ENCODE measurements around the gene OPTC. TPM values are rescaled to one million over a fixed set of nuclear protein-coding genes. Genes with fewer than 3 reads are reported as not detected.
"Not testable (repeated sequence)": the region's sequence is repeated elsewhere in the genome, so short reads cannot be mapped to it uniquely, and the experiment has no call there.

OPTC gene
- total RNA-seq, 1 experiment from 2014 or later, result not detected

DNA sequence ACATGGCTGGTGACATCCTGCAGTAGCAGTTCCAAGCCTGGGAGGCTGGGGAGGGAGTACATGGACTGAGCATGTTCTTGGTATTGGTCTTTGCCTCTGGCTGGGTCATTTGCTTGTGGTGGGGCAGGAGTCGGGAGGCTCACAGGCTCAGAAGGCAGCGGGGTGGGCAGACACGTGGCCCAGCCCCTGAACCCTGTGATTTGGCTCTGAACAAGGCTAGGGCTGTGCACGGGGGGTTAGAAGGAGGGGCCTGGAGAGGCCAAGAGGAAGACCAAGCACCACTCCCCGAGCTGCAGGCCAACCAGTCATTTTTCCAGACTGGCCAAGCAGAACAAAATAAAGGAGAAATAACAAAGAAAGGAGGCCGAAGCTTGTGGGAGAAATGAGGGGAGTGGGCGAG lies 28.0 kb upstream of the OPTC start (continued):
- TF ChIP-seq SP1 (IDR thresholded peaks at IDR 0.05; ENCODE audit: low read depth), result no peak

DNA sequence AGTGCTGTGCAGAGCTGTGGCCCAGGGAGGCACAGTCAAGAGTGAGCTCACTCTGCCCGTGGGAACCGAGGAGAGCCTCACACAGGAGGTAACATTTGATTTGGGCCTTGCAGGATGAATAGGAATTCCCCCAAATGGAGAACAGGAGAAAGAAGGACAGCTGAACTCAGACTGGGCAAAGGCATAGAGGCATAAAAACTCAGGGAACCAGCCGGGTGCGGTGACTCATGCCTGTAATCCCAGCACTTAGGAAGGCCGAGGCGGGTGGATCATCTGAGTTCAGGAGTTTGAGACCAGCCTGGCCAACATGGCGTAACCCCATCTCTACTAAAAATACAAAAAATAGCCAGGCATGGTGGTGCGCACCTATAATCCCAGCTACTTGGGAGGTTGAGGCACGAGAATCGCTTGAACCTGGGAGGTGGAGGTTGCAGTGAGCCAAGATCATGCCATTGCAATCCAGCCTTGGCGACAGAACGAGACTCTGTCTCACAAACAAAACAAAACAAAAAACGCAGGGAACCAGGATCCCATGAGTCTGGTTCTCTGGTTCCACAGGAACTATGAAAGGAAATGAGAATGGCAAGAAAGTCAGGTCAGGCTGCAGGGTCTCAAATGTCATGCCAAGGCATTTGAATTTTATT lies 26.9 kb upstream of the OPTC start:
- CTCF ChIA-PET, result interaction anchor here (0.9 to 1.1 kb wide), 2 partner anchors 14 to 21 kb away, joined by 3 to 5 read pairs; no protein-coding TSS in a partner anchor
- BruUV-seq (replicated peaks); H2AFZ ChIP-seq (ENCODE audit: low read depth, low read length, poor library complexity, severe bottlenecking); H3K4me3 ChIP-seq (replicated peaks in 1 of 2; ENCODE audit: low read depth in 1 of 2, low read length in 2 of 2); ATAC-seq; POLR2A ChIA-PET; DNase-seq (ENCODE audit: low read depth, low spot score); H3K36me3 ChIP-seq (ENCODE audit: control insufficient read depth in 1 of 2, insufficient read depth in 2 of 2, low read length in 2 of 2); RAD21 ChIA-PET (ENCODE audit: low non-redundant PET in 1 of 2, low total read pairs in 2 of 2, uncharacterized antibody in 2 of 2, unreplicated experiment in 2 of 2); H3K4me2 ChIP-seq (ENCODE audit: low read length); H3K4me1 ChIP-seq (ENCODE audit: control insufficient read depth in 1 of 2, insufficient read depth in 2 of 2, low read length in 2 of 2); H3K9me3 ChIP-seq (ENCODE audit: control insufficient read depth in 1 of 2, insufficient read depth in 1 of 2, low read depth in 1 of 2, low read length in 2 of 2); intact Hi-C loops (cut with micrococcal nuclease); H3K9ac ChIP-seq (ENCODE audit: low read length); H3K27me3 ChIP-seq (ENCODE audit: insufficient read depth, low read length); H3K27ac ChIP-seq (ENCODE audit: low read depth, low read length); H4K20me1 ChIP-seq (ENCODE audit: insufficient read depth); H3K9me2 ChIP-seq (ENCODE audit: insufficient read depth); H3K79me2 ChIP-seq (ENCODE audit: insufficient read depth, low read length): not testable (repeated sequence)

DNA sequence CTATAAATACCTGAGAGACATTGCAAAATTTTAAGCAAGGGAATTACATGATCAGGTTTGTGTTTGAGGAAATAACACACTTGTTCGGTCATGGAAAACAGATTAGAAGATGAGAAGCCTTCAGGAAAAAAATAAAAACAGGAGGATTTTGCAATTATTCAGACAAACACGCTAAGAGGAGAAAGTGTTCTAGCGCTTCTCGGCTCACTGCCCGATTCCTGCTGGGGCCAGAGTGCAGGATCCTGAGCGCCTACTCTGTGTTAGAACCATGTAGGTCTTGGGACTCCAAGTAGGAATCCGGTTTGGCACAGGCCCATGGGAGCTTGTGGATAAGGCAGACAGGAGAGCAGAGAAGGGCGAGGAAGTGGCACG lies 26.4 kb upstream of the OPTC start:
- Histone ChIP-seq H3K27ac (ENCODE audit: low read depth, low read length) (no peak overlapping the region), H4K20me1 (ENCODE audit: insufficient read depth) (no peaks in the 10 kb centered on the region), H3K4me1 (ENCODE audit: control insufficient read depth in 1 of 2, insufficient read depth in 2 of 2, low read length in 2 of 2) (no peaks in the 10 kb centered on the region), H3K9ac (ENCODE audit: low read length) (no peak overlapping the region), H3K9me2 (ENCODE audit: insufficient read depth) (no peaks in the 10 kb centered on the region), H3K9me3 (ENCODE audit: control insufficient read depth in 1 of 2, insufficient read depth in 1 of 2, low read depth in 1 of 2, low read length in 2 of 2) (no peaks in the 10 kb centered on the region), H3K36me3 (ENCODE audit: control insufficient read depth in 1 of 2, insufficient read depth in 2 of 2, low read length in 2 of 2) (no peaks in the 10 kb centered on the region), H3K4me3 (replicated peaks in 1 of 2; ENCODE audit: low read depth in 1 of 2, low read length in 2 of 2) (no peak overlapping the region), H3K79me2 (ENCODE audit: insufficient read depth, low read length) (no peaks in the 10 kb centered on the region), H3K4me2 (ENCODE audit: low read length) (no peak overlapping the region), H2AFZ (ENCODE audit: low read depth, low read length, poor library complexity, severe bottlenecking) (no peak overlapping the region), H3K27me3 (ENCODE audit: insufficient read depth, low read length) (peaks cover 3% of the 10 kb centered on the region; the same call in 1 of the 2 replicates)
- ChIA-PET CTCF (no interaction called here), RAD21 (ENCODE audit: low non-redundant PET in 1 of 2, low total read pairs in 2 of 2, uncharacterized antibody in 2 of 2, unreplicated experiment in 2 of 2) (no interaction called here), POLR2A (no interaction called here)
- BruUV-seq (replicated peaks), result no TSS peak
- ATAC-seq (no peak), DNase-seq (ENCODE audit: low read depth, low spot score) (no peak)
- intact Hi-C loops (cut with micrococcal nuclease), result no loop called here
- no peak for TF ChIP-seq RAD21 (IDR thresholded peaks at IDR 0.05; ENCODE audit: low read depth)
- TF ChIP-seq ZFX (IDR thresholded peaks at IDR 0.05), result no peak
- TF ChIP-seq FOSL1 (IDR thresholded peaks at IDR 0.05; ENCODE audit: low read depth), result no peak
- TF ChIP-seq JUND (IDR thresholded peaks at IDR 0.05), result no peak
- TF ChIP-seq, protein P1, sequence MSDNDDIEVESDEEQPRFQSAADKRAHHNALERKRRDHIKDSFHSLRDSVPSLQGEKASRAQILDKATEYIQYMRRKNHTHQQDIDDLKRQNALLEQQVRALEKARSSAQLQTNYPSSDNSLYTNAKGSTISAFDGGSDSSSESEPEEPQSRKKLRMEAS (IDR thresholded peaks at IDR 0.05), result no peak
- TF ChIP-seq, protein P2, sequence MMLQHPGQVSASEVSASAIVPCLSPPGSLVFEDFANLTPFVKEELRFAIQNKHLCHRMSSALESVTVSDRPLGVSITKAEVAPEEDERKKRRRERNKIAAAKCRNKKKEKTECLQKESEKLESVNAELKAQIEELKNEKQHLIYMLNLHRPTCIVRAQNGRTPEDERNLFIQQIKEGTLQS (IDR thresholded peaks at IDR 0.05), result no peak
- no peak for TF ChIP-seq POLR2AphosphoS5 (IDR thresholded peaks at IDR 0.05; ENCODE audit: low read depth, low read length)
- no peak for TF ChIP-seq TCF7L2 (IDR thresholded peaks at IDR 0.05; ENCODE audit: borderline replicate concordance, extremely low read depth, insufficient read depth, insufficient read length)
- no peak for TF ChIP-seq EGR1 (IDR thresholded peaks at IDR 0.05; ENCODE audit: low read depth)
- no peak for TF ChIP-seq EZH2phosphoT487 (IDR thresholded peaks at IDR 0.05; ENCODE audit: borderline replicate concordance)
- TF ChIP-seq SIN3A (IDR thresholded peaks at IDR 0.05; ENCODE audit: low read depth), result no peak
- TF ChIP-seq SP1 (IDR thresholded peaks at IDR 0.05; ENCODE audit: low read depth), result no peak
- TF ChIP-seq ZNF274 (IDR thresholded peaks at IDR 0.05; ENCODE audit: low read depth, low read length), result no peak
- TF ChIP-seq, protein P3, sequence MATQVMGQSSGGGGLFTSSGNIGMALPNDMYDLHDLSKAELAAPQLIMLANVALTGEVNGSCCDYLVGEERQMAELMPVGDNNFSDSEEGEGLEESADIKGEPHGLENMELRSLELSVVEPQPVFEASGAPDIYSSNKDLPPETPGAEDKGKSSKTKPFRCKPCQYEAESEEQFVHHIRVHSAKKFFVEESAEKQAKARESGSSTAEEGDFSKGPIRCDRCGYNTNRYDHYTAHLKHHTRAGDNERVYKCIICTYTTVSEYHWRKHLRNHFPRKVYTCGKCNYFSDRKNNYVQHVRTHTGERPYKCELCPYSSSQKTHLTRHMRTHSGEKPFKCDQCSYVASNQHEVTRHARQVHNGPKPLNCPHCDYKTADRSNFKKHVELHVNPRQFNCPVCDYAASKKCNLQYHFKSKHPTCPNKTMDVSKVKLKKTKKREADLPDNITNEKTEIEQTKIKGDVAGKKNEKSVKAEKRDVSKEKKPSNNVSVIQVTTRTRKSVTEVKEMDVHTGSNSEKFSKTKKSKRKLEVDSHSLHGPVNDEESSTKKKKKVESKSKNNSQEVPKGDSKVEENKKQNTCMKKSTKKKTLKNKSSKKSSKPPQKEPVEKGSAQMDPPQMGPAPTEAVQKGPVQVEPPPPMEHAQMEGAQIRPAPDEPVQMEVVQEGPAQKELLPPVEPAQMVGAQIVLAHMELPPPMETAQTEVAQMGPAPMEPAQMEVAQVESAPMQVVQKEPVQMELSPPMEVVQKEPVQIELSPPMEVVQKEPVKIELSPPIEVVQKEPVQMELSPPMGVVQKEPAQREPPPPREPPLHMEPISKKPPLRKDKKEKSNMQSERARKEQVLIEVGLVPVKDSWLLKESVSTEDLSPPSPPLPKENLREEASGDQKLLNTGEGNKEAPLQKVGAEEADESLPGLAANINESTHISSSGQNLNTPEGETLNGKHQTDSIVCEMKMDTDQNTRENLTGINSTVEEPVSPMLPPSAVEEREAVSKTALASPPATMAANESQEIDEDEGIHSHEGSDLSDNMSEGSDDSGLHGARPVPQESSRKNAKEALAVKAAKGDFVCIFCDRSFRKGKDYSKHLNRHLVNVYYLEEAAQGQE (IDR thresholded peaks at IDR 0.05; ENCODE audit: low read depth), result no peak
